GM21717 (cell line): ENCODE data around the gene RNASE2.
A peak's percentile ranks its signal among the peaks of the same experiment; 100 is the strongest.
"Not testable (repeated sequence)": the region's sequence is repeated elsewhere in the genome, so short reads cannot be mapped to it uniquely, and the experiment has no call there.

Source experiments
- ATAC-seq: cut with Tn5 transposase; IDR thresholded peaks from one replicate; pipeline ENCODE4 v1.9.1; 2021; ENCODE audit warnings: mild to moderate bottlenecking, moderate library complexity; ENCODE audit not compliant: unreplicated experiment

RNASE2 gene

GRCh38 chr14:20954736-20955537, at the start of gene RNASE2:
RNASE2 (plus strand) TSS chr14:20955487; CDS start chr14:20955772, 285 bp downstream.
- ATAC-seq: not testable (repeated sequence)

- ATAC-seq: no peak
Observed at GRCh38 chr14:20905676-20906075, 49.6 kb upstream of the RNASE2 start.

- ATAC-seq: no peak
Observed at GRCh38 chr14:20907214-20907613, 48.1 kb upstream of the RNASE2 start.

- ATAC-seq: not testable (repeated sequence)
Observed at GRCh38 chr14:20910822-20911221, 44.5 kb upstream of the RNASE2 start.

GRCh38 chr14:20919038-20919756, 36.1 kb upstream of the RNASE2 start:
- ATAC-seq: not testable (repeated sequence)

- not testable (repeated sequence) for ATAC-seq
Observed at GRCh38 chr14:20923766-20924297, 31.5 kb upstream of the RNASE2 start.

GRCh38 chr14:20934148-20934762, 21.0 kb upstream of the RNASE2 start:
- ATAC-seq: no peak

- ATAC-seq: no peak
Observed at GRCh38 chr14:20935303-20935984, 19.8 kb upstream of the RNASE2 start.

GRCh38 chr14:20945146-20945545, 10.1 kb upstream of the RNASE2 start:
- ATAC-seq: not testable (repeated sequence)

- not testable (repeated sequence) for ATAC-seq
Observed at GRCh38 chr14:20946707-20947106, 8.6 kb upstream of the RNASE2 start.

GRCh38 chr14:20955538-20955873, 219 bp downstream of the RNASE2 start:
- not testable (repeated sequence) for ATAC-seq

GRCh38 chr14:20956376-20956976, 1.2 kb downstream of the RNASE2 start:
- no peak for ATAC-seq

- ATAC-seq: not testable (repeated sequence)
Observed at GRCh38 chr14:20958946-20959345, 3.7 kb downstream of the RNASE2 start.

GRCh38 chr14:20969336-20969735, 14.0 kb downstream of the RNASE2 start:
- ATAC-seq: no peak

GRCh38 chr14:20970647-20970982, 15.3 kb downstream of the RNASE2 start:
- ATAC-seq: peak; percentile 9

GRCh38 chr14:20970983-20971704, 15.9 kb downstream of the RNASE2 start:
- peak; percentile 89 for ATAC-seq

GRCh38 chr14:20971705-20972021, 16.4 kb downstream of the RNASE2 start:
- ATAC-seq: peak; percentile 31

- ATAC-seq: no peak
Observed at GRCh38 chr14:20973501-20973900, 18.2 kb downstream of the RNASE2 start.

GRCh38 chr14:20976291-20976690, 21.0 kb downstream of the RNASE2 start:
- no peak for ATAC-seq

GRCh38 chr14:20978687-20979086, 23.4 kb downstream of the RNASE2 start:
- no peak for ATAC-seq
